ENCODE data around the gene SLC25A42. TPM values are rescaled to one million over a fixed set of nuclear protein-coding genes. Genes with fewer than 3 reads are reported as not detected.
A peak's percentile ranks its signal among the peaks of the same experiment; 100 is the strongest.

The SLC25A42 gene
- total and polyA plus RNA-seq, 2 of the 4 experiments (the other 2 are of a cell fraction), result 2.0 to 9.9 TPM

- dilution Hi-C loops (cut with HindIII; ENCODE audit: low sequenced_read_pairs, unreplicated experiment) (no loop called here), intact Hi-C loops (cut with micrococcal nuclease) (no loop called here), in situ Hi-C loops (cut with MboI; ENCODE audit: low sequenced_read_pairs) (no loop called here)
- no peaks in the 10 kb centered on the region; the same call in 1 of the 2 replicates for H3K9me1 ChIP-seq (ENCODE audit: insufficient read depth, low read length)
- no peak overlapping the region for H3K18ac ChIP-seq (ENCODE audit: low read depth, low read length)
- H3K4me3 ChIP-seq (ENCODE audit: insufficient read depth, low read depth, low read length), result no peak overlapping the region
- H2AK9ac ChIP-seq (replicated peaks; ENCODE audit: low read depth, low read length, poor library complexity), result no peak overlapping the region
- H3K9ac ChIP-seq (ENCODE audit: low read depth, low read length), result no peak overlapping the region
- no peak overlapping the region for H2AFZ ChIP-seq (replicated peaks; ENCODE audit: low read length, poor library complexity)
- ChIA-PET CTCF (interaction anchor here (1.1 kb wide), 1 partner anchor 11 kb away, joined by 4 read pairs; no protein-coding TSS in a partner anchor), POLR2A (ENCODE audit: unreplicated experiment) (no interaction called here)
- no peak for TF ChIP-seq RFX5 (IDR thresholded peaks at IDR 0.05; ENCODE audit: low read depth, low read length)
- TF ChIP-seq CEBPB (IDR thresholded peaks at IDR 0.05; ENCODE audit: low read depth, low read length), result no peak
- no peak for TF ChIP-seq CHD1 (IDR thresholded peaks at IDR 0.05; ENCODE audit: low read depth, low read length)
- TF ChIP-seq SMC3 (IDR thresholded peaks at IDR 0.05; ENCODE audit: low read depth, low read length), result no peak
- no peak for TF ChIP-seq BHLHE40 (IDR thresholded peaks at IDR 0.05; ENCODE audit: low read depth, low read length)
- no peak for TF ChIP-seq MAZ (IDR thresholded peaks at IDR 0.05; ENCODE audit: borderline replicate concordance, low read depth, low read length)
- TF ChIP-seq RAD21 (IDR thresholded peaks at IDR 0.05; ENCODE audit: low read length), result peak; percentile 23; the same call in 1 of the 2 replicates
- TF ChIP-seq NFE2L2 (IDR thresholded peaks at IDR 0.05; ENCODE audit: low read depth, low read length), result no peak
- peak; percentile 33; the same call in 1 of the 2 replicates for TF ChIP-seq CTCF (conservative IDR thresholded peaks at IDR 0.05; ENCODE audit: low read depth, low read length)
- no peaks in the 10 kb centered on the region for H3K79me1 ChIP-seq (ENCODE audit: low read depth in 1 of 2, low read length in 2 of 2)
- H2BK5ac ChIP-seq (ENCODE audit: low read depth, low read length, poor library complexity, severe bottlenecking), result no peak overlapping the region
- no peak overlapping the region for H2BK20ac ChIP-seq (ENCODE audit: low read depth, low read length)
- no peak overlapping the region for H2AK5ac ChIP-seq (ENCODE audit: low read depth, low read length)
- no peak overlapping the region for H4K8ac ChIP-seq (ENCODE audit: low read depth in 2 of 2, low read length in 2 of 2)
- H3K9me3 ChIP-seq (ENCODE audit: control insufficient read depth, insufficient read depth, low read length), result no peaks in the 10 kb centered on the region
- no peak overlapping the region for H3K4me2 ChIP-seq (ENCODE audit: low read depth, low read length)
- no CpG with 5 or more reads among the region's 9 CpGs for WGBS, 2 experiments (ENCODE audit: extremely low coverage in 2 of 2, insufficient read length in 1 of 2)
- no peak overlapping the region for H3K23ac ChIP-seq (ENCODE audit: low read depth, low read length)
- no peak overlapping the region for H3K4ac ChIP-seq (ENCODE audit: low read depth, low read length)
- ATAC-seq (ENCODE audit: low read depth) (no peak), DNase-seq (no peak)
- H3K4me1 ChIP-seq (ENCODE audit: control insufficient read depth, insufficient read depth, low read length), result peaks cover 11% of the 10 kb centered on the region
- no TSS peak for BruUV-seq (replicated peaks)
- no peak overlapping the region for H3K14ac ChIP-seq (replicated peaks; ENCODE audit: low read depth, low read length)
- H3K36me3 ChIP-seq (ENCODE audit: control insufficient read depth, insufficient read depth, low read length), result peaks cover 6% of the 10 kb centered on the region; the same call in 1 of the 2 replicates
- no peak overlapping the region for H3K56ac ChIP-seq (ENCODE audit: extremely low read depth, insufficient read depth, low read length)
- no peak overlapping the region for H3K27ac ChIP-seq (ENCODE audit: insufficient read depth, low read length)
- H2BK120ac ChIP-seq (ENCODE audit: low read depth, low read length), result no peak overlapping the region
- H3K27me3 ChIP-seq (ENCODE audit: control insufficient read depth, insufficient read depth, low read length), result no peaks in the 10 kb centered on the region
- H2BK15ac ChIP-seq (ENCODE audit: low read depth, low read length), result no peak overlapping the region
- H4K91ac ChIP-seq (ENCODE audit: insufficient read depth, low read depth, low read length), result no peak overlapping the region
- H4K20me1 ChIP-seq (ENCODE audit: insufficient read depth, low read length), result no peaks in the 10 kb centered on the region
- H4K5ac ChIP-seq (ENCODE audit: low read depth, low read length), result no peak overlapping the region
Measured at GRCh38 chr19:19115954-19116353, 52.2 kb downstream of the SLC25A42 start.
